ENCODE data around the gene ADAMTS9. TPM values are rescaled to one million over a fixed set of nuclear protein-coding genes. Genes with fewer than 3 reads are reported as not detected.

Gene ADAMTS9
- total and polyA plus RNA-seq, 2 experiments from 2014 or later: 0.31 to 0.81 TPM

DNA sequence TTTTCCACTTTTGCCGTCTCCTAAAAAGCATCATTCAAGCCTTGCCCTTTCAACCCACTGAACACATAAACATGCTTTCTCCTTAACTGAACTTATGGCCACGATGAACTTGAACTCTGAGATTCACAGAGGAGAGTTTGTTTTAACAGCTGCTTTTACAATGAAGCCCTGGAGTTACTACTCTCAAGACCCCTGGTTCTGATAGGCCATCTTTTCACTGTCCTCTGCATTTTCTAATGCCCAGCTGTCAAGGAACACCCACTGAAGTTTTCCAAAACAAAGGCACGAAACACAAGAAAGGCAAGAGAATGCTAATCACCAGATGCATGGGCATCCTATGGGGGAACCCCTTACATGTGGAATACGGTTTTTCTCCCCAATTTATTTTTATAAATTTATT lies 100.8 kb downstream of the ADAMTS9 start (continued):
- TF ChIP-seq, protein P1, sequence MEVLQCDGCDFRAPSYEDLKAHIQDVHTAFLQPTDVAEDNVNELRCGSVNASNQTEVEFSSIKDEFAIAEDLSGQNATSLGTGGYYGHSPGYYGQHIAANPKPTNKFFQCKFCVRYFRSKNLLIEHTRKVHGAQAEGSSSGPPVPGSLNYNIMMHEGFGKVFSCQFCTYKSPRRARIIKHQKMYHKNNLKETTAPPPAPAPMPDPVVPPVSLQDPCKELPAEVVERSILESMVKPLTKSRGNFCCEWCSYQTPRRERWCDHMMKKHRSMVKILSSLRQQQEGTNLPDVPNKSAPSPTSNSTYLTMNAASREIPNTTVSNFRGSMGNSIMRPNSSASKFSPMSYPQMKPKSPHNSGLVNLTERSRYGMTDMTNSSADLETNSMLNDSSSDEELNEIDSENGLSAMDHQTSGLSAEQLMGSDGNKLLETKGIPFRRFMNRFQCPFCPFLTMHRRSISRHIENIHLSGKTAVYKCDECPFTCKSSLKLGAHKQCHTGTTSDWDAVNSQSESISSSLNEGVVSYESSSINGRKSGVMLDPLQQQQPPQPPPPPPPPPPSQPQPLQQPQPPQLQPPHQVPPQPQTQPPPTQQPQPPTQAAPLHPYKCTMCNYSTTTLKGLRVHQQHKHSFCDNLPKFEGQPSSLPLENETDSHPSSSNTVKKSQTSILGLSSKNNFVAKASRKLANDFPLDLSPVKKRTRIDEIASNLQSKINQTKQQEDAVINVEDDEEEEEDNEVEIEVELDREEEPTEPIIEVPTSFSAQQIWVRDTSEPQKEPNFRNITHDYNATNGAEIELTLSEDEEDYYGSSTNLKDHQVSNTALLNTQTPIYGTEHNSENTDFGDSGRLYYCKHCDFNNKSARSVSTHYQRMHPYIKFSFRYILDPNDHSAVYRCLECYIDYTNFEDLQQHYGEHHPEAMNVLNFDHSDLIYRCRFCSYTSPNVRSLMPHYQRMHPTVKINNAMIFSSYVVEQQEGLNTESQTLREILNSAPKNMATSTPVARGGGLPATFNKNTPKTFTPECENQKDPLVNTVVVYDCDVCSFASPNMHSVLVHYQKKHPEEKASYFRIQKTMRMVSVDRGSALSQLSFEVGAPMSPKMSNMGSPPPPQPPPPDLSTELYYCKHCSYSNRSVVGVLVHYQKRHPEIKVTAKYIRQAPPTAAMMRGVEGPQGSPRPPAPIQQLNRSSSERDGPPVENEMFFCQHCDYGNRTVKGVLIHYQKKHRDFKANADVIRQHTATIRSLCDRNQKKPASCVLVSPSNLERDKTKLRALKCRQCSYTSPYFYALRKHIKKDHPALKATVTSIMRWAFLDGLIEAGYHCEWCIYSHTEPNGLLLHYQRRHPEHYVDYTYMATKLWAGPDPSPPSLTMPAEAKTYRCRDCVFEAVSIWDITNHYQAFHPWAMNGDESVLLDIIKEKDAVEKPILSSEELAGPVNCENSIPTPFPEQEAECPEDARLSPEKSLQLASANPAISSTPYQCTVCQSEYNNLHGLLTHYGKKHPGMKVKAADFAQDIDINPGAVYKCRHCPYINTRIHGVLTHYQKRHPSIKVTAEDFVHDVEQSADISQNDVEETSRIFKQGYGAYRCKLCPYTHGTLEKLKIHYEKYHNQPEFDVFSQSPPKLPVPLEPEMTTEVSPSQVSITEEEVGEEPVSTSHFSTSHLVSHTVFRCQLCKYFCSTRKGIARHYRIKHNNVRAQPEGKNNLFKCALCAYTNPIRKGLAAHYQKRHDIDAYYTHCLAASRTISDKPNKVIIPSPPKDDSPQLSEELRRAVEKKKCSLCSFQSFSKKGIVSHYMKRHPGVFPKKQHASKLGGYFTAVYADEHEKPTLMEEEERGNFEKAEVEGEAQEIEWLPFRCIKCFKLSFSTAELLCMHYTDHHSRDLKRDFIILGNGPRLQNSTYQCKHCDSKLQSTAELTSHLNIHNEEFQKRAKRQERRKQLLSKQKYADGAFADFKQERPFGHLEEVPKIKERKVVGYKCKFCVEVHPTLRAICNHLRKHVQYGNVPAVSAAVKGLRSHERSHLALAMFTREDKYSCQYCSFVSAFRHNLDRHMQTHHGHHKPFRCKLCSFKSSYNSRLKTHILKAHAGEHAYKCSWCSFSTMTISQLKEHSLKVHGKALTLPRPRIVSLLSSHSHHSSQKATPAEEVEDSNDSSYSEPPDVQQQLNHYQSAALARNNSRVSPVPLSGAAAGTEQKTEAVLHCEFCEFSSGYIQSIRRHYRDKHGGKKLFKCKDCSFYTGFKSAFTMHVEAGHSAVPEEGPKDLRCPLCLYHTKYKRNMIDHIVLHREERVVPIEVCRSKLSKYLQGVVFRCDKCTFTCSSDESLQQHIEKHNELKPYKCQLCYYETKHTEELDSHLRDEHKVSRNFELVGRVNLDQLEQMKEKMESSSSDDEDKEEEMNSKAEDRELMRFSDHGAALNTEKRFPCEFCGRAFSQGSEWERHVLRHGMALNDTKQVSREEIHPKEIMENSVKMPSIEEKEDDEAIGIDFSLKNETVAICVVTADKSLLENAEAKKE (CRISPR knock-in tag; IDR thresholded peaks at IDR 0.05): no peak
- TF ChIP-seq NANOG (IDR thresholded peaks at IDR 0.05; ENCODE audit: borderline replicate concordance) (no peak), EZH2 (IDR thresholded peaks at IDR 0.05; ENCODE audit: low read depth, unreplicated experiment) (no peak), ETS1 (IDR thresholded peaks at IDR 0.05) (no peak), CTCF (conservative IDR thresholded peaks at IDR 0.05; ENCODE audit: low read depth in 2 of 2) (no peak), POLR2AphosphoS5 (IDR thresholded peaks at IDR 0.05; ENCODE audit: low read depth) (no peak), ZNF331 (CRISPR knock-in tag; IDR thresholded peaks at IDR 0.05; ENCODE audit: low read depth) (no peak), ZNF114 (CRISPR knock-in tag; IDR thresholded peaks at IDR 0.05) (no peak), STAT1 (IDR thresholded peaks at IDR 0.05; ENCODE audit: unreplicated experiment) (no peak), EZH2phosphoT487 (IDR thresholded peaks at IDR 0.05; ENCODE audit: unreplicated experiment) (no peak), JUNB (IDR thresholded peaks at IDR 0.05; ENCODE audit: unreplicated experiment) (no peak)
